Neural cell (in vitro differentiated cells): ENCODE measurements around the gene CRAT. TPM values are rescaled to one million over a fixed set of nuclear protein-coding genes. Genes with fewer than 3 reads are reported as not detected.

Source experiments
- H2AFZ ChIP-seq: fragments of 200-600, 300-800 bp; sonication (generic), shearing (Covaris generic); 2 replicates; pipeline ENCODE4 v1.6.0; 2014; ENCODE audit warnings: low read depth, mild to moderate bottlenecking, antibody characterized with exemption, low read length, moderate library complexity
- H3F3A ChIP-seq: fragments of 200-600 bp; shearing (Covaris generic); 2 replicates; pipeline ENCODE4 v1.6.1; 2016; ENCODE audit warnings: mild to moderate bottlenecking, moderate library complexity, mixed read lengths, antibody characterized with exemption, low read length; ENCODE audit not compliant: insufficient read depth, poor library complexity, severe bottlenecking
- H3K27ac ChIP-seq: fragments of 200-600, 300-800 bp; sonication (generic), shearing (Covaris generic); 2 replicates; pipeline ENCODE4 v1.5.1; 2014; ENCODE audit warnings: mild to moderate bottlenecking, low read length, moderate library complexity
- H3K27me3 ChIP-seq: fragments of 300-800, 200-600 bp; sonication (generic), shearing (Covaris generic); 2 replicates; pipeline ENCODE4 v1.6.0; 2014; ENCODE audit warnings: mild to moderate bottlenecking, low read depth, low read length, moderate library complexity; ENCODE audit not compliant: insufficient read depth
- H3K36me3 ChIP-seq: fragments of 300-800, 200-600 bp; sonication (generic), shearing (Covaris generic); 2 replicates; pipeline ENCODE4 v1.5.1; 2014; ENCODE audit warnings: mild to moderate bottlenecking, antibody characterized with exemption, low read length, moderate library complexity; ENCODE audit not compliant: insufficient read depth
- H3K4me2 ChIP-seq: fragments of 300-800, 200-600 bp; sonication (generic), shearing (Covaris generic); 2 replicates; pipeline ENCODE4 v1.6.0; 2014; ENCODE audit warnings: mild to moderate bottlenecking, low read length
- H3K4me3 ChIP-seq: fragments of 300-800, 200-600 bp; sonication (generic), shearing (Covaris generic); 2 replicates; pipeline ENCODE4 v1.5.1; 2014; ENCODE audit warnings: mild to moderate bottlenecking, low read length, moderate library complexity
- H3K79me2 ChIP-seq: fragments of 200-600 bp; shearing (Covaris generic); replicated peaks from 2 replicates; pipeline ENCODE4 v1.6.0; 2014; ENCODE audit warnings: mild to moderate bottlenecking, low read length, moderate library complexity; ENCODE audit not compliant: insufficient read depth
- H3K9ac ChIP-seq: fragments of 300-800, 200-600 bp; sonication (generic), shearing (Covaris generic); 2 replicates; pipeline ENCODE4 v1.6.1; 2016; ENCODE audit warnings: mild to moderate bottlenecking, low read length, mixed read lengths
- H3K9me2 ChIP-seq: fragments of 200-600 bp; shearing (Covaris generic); 2 replicates; pipeline ENCODE4 v1.6.1; 2016; ENCODE audit warnings: mild to moderate bottlenecking, low read length, mixed read lengths; ENCODE audit not compliant: insufficient read depth
- H3K9me3 ChIP-seq: fragments of 200-600, 300-800 bp; sonication (generic), shearing (Covaris generic); 2 replicates; pipeline ENCODE4 v1.6.1; 2016; ENCODE audit warnings: mild to moderate bottlenecking, mixed run types, low read length, moderate library complexity, mixed read lengths
- H4K20me1 ChIP-seq: fragments of 200-600 bp; shearing (Covaris generic); 2 replicates; pipeline ENCODE4 v1.6.1; 2016; ENCODE audit warnings: mild to moderate bottlenecking, mixed run types; ENCODE audit not compliant: insufficient read depth
- EP300 ChIP-seq: fragments of 450-650 bp; conservative IDR thresholded peaks from 2 replicates; pipeline ENCODE4 v1.6.1; 2014; ENCODE audit warnings: antibody characterized with exemption, mild to moderate bottlenecking, moderate library complexity; ENCODE audit not compliant: poor library complexity, severe bottlenecking
- EZH2 ChIP-seq: fragments of 200-600, 300-800 bp; shearing (Covaris generic), sonication (generic); IDR thresholded peaks from 2 replicates; pipeline ENCODE4 v1.6.1; 2014; ENCODE audit warnings: antibody characterized with exemption, low read length, borderline replicate concordance, mild to moderate bottlenecking; ENCODE audit not compliant: insufficient read depth, poor library complexity, severe bottlenecking
- MXI1 ChIP-seq: fragments of 450-650 bp; conservative IDR thresholded peaks from 2 replicates; pipeline ENCODE4 v1.6.1; 2014; ENCODE audit warnings: antibody characterized with exemption, mild to moderate bottlenecking; ENCODE audit not compliant: poor library complexity, severe bottlenecking
- POLR2AphosphoS5 ChIP-seq: IDR thresholded peaks from 2 replicates; pipeline ENCODE4 v1.6.1; 2012
- RAD21 ChIP-seq: fragments of 450-650 bp; conservative IDR thresholded peaks from 2 replicates; pipeline ENCODE4 v1.6.1; 2014; ENCODE audit warnings: antibody characterized with exemption, mild to moderate bottlenecking, moderate library complexity
- SMC3 ChIP-seq: fragments of 450-650 bp; conservative IDR thresholded peaks from 2 replicates; pipeline ENCODE4 v1.6.1; 2014; ENCODE audit warnings: antibody characterized with exemption, mild to moderate bottlenecking, moderate library complexity; ENCODE audit not compliant: poor library complexity
- TAF1 ChIP-seq: IDR thresholded peaks from 2 replicates; pipeline ENCODE4 v1.6.1; 2012; ENCODE audit warnings: low read depth
- polyA plus RNA-seq: library from polyadenylated mRNA; depleted of rRNA; stranded (reverse); fragments of >200 nt; gene quantifications from 2 replicates; pipeline ENCODE4 v1.2.3, GENCODE V29; 2014
- TF ChIP-seq, protein P1 (sequence below): fragments of 450-650 bp; IDR thresholded peaks from 2 replicates; pipeline ENCODE4 v1.5.1; 2014; ENCODE audit warnings: antibody characterized with exemption, mild to moderate bottlenecking, moderate library complexity; ENCODE audit not compliant: poor library complexity, severe bottlenecking
- TF ChIP-seq, protein P2 (sequence below): IDR thresholded peaks from 2 replicates; pipeline ENCODE4 v1.6.1; 2012; ENCODE audit warnings: borderline replicate concordance

CRAT gene
- polyA plus RNA-seq, 1 donor from 2014 or later: 14.3 TPM

DNA sequence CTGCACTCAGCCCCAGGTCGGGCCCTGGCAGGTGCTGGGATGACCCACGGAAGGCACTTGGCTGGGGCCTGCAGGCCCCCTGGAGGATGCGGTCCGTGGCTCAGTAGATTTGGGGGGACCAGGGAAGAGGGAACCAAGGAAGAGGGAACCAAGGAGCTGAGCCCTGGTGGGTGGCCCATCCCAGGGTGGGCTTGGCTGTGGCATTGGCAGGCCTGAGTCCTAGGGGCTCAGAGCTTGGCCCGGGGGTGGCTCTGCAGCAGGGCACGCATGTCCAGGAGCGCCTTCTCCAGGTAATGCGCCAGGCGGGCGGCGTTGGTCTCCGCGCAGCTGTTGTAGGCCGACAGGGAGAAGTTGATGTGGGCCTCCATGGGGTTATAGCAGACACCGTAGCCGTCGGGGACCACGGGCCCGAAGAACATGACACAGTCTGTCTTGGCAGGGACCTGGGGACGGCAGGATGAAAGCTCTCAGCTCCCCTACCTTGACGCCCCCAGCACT is 15.4 kb downstream of the CRAT start:
- H3K4me2 ChIP-seq: no peak overlapping the region
- H3K9me2 ChIP-seq: no peaks in the 10 kb centered on the region
- H3F3A ChIP-seq: no peaks in the 10 kb centered on the region
- H3K4me3 ChIP-seq: no peak overlapping the region
- no peaks in the 10 kb centered on the region for H3K9me3 ChIP-seq
- no peaks in the 10 kb centered on the region for H3K79me2 ChIP-seq
- H3K27ac ChIP-seq: no peak overlapping the region
- TF ChIP-seq, protein P1, sequence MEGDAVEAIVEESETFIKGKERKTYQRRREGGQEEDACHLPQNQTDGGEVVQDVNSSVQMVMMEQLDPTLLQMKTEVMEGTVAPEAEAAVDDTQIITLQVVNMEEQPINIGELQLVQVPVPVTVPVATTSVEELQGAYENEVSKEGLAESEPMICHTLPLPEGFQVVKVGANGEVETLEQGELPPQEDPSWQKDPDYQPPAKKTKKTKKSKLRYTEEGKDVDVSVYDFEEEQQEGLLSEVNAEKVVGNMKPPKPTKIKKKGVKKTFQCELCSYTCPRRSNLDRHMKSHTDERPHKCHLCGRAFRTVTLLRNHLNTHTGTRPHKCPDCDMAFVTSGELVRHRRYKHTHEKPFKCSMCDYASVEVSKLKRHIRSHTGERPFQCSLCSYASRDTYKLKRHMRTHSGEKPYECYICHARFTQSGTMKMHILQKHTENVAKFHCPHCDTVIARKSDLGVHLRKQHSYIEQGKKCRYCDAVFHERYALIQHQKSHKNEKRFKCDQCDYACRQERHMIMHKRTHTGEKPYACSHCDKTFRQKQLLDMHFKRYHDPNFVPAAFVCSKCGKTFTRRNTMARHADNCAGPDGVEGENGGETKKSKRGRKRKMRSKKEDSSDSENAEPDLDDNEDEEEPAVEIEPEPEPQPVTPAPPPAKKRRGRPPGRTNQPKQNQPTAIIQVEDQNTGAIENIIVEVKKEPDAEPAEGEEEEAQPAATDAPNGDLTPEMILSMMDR: no peak
- TF ChIP-seq, protein P2, sequence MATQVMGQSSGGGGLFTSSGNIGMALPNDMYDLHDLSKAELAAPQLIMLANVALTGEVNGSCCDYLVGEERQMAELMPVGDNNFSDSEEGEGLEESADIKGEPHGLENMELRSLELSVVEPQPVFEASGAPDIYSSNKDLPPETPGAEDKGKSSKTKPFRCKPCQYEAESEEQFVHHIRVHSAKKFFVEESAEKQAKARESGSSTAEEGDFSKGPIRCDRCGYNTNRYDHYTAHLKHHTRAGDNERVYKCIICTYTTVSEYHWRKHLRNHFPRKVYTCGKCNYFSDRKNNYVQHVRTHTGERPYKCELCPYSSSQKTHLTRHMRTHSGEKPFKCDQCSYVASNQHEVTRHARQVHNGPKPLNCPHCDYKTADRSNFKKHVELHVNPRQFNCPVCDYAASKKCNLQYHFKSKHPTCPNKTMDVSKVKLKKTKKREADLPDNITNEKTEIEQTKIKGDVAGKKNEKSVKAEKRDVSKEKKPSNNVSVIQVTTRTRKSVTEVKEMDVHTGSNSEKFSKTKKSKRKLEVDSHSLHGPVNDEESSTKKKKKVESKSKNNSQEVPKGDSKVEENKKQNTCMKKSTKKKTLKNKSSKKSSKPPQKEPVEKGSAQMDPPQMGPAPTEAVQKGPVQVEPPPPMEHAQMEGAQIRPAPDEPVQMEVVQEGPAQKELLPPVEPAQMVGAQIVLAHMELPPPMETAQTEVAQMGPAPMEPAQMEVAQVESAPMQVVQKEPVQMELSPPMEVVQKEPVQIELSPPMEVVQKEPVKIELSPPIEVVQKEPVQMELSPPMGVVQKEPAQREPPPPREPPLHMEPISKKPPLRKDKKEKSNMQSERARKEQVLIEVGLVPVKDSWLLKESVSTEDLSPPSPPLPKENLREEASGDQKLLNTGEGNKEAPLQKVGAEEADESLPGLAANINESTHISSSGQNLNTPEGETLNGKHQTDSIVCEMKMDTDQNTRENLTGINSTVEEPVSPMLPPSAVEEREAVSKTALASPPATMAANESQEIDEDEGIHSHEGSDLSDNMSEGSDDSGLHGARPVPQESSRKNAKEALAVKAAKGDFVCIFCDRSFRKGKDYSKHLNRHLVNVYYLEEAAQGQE: no peak
- no peak for TF ChIP-seq SMC3
- TF ChIP-seq MXI1: no peak
- TF ChIP-seq EP300: no peak
- TF ChIP-seq POLR2AphosphoS5: no peak
- no peak for TF ChIP-seq EZH2
- TF ChIP-seq TAF1: no peak
- no peak for TF ChIP-seq RAD21
- no peak overlapping the region for H3K9ac ChIP-seq
- no peaks in the 10 kb centered on the region for H4K20me1 ChIP-seq
- no peaks in the 10 kb centered on the region for H3K36me3 ChIP-seq
- no peaks in the 10 kb centered on the region for H3K27me3 ChIP-seq
- H2AFZ ChIP-seq: no peak overlapping the region

DNA sequence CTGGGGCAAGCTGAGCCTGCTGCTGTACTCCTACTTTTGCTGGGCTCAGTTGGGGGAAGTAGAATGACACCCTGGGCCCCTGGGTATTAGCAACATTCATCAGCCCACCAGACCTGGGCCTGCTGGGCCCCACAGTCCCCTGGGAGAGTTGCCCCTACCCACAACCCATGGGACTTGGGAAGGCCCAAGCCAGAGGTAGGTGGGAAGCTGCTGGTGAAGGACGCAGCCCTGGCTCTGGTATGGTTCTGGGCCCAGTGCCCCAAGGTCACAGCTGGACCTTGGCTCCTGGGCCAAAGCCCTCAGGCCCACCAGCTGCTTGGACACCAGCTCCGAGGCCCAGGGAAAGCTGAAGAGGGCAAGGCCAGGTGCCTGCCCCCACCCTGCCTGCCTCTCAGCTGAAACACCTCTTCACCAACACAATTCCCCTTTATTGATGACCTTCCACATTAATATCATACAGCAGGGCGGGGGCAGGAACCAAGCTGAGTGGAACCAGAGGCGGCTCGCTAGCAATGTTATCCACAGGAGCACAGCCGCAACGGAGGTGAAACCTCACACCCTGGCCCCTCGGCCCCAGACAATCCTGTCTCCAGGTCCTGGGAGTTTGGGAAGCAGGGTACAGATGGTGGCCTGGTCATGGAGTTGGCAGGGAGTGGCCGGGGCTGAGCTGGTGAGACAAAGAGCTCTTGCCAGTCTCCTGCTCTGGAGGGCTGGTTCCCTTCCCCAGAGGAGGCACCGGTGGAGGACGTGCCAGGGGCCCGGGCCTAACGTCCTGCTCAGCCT is 16.0 kb downstream of the CRAT start:
- TF ChIP-seq EZH2 (no peak), EP300 (no peak), SMC3 (no peak), TAF1 (no peak), POLR2AphosphoS5 (no peak), MXI1 (no peak), RAD21 (no peak)
- TF ChIP-seq, protein P2: no peak
- TF ChIP-seq, protein P1: no peak
- Histone ChIP-seq H3K27me3 (no peaks in the 10 kb centered on the region), H2AFZ (no peak overlapping the region), H3F3A (no peaks in the 10 kb centered on the region), H3K9me3 (no peaks in the 10 kb centered on the region), H3K9me2 (no peaks in the 10 kb centered on the region), H3K4me2 (no peak overlapping the region), H3K27ac (no peak overlapping the region), H3K9ac (no peak overlapping the region), H4K20me1 (no peaks in the 10 kb centered on the region), H3K36me3 (no peaks in the 10 kb centered on the region), H3K4me3 (no peak overlapping the region), H3K79me2 (no peaks in the 10 kb centered on the region)
